GM20431 (cell line): Measurements from ENCODE around the gene TPGS2.
"Not testable (repeated sequence)": the region's sequence is repeated elsewhere in the genome, so short reads cannot be mapped to it uniquely, and the experiment has no call there.

Experiments used
- in situ Hi-C: fragments of 300-500 bp; cut with MseI, MboI; formaldehyde crosslinking; loops from one replicate; pipeline ENCODE4 v1.15.0; 2020; ENCODE audit warnings: low sequenced_read_pairs; ENCODE audit not compliant: unreplicated experiment

The TPGS2 gene

DNA sequence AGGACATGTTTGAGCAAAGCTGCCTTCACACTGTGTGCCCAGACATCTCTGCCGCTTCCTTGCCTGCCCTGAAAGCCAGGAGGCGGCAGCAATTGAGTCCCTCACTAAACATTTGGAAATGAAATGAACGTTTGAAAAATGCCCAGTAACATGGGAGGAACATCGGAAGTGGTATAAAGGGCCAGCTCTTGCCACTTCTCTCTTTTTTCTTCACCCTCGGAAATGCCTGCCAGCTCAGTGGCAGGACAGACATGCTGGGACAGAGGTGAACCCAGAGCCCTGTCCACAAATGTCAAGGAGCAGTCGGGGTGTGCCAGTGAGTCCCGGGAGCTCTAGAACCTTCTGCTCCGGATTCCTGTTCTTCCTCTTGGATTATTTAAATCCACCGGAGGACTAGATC lies 46.1 kb downstream of the TPGS2 start:
- in situ Hi-C loops: no loop called here

- in situ Hi-C loops: no loop called here
Measured at GRCh38 chr18:36780748-36781147, 48.1 kb downstream of the TPGS2 start.

GRCh38 chr18:36777566-36777965 lies 51.2 kb downstream of the TPGS2 start:
- in situ Hi-C loops: no loop called here

- in situ Hi-C loops: no loop called here
Measured at GRCh38 chr18:36776650-36777049, 52.2 kb downstream of the TPGS2 start.

- in situ Hi-C loops: no loop called here
Measured at GRCh38 chr18:36775396-36775795, 53.4 kb downstream of the TPGS2 start.

DNA sequence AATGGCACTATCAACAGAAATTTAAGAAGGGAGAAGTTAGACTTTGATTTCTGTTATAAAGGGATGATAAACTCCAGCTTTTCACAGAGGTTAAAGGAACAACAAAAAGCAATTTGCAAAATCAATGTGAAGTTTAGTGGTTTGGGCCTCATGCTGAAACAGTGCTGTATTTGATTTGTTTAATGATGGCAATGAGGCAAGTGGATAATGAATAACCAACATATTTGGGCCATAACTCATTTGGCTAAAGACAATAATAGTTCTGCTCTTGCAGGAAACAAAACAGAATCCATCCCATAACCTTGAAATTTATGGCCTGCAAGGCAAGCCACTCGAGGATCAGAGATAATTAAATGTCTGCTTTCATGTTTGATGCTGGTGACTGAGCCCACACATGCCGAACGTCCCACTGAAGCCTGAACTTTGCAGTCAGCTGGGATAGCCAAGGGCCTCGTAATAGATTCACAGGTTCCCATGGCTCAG lies 56.5 kb downstream of the TPGS2 start:
- in situ Hi-C loops: no loop called here

DNA sequence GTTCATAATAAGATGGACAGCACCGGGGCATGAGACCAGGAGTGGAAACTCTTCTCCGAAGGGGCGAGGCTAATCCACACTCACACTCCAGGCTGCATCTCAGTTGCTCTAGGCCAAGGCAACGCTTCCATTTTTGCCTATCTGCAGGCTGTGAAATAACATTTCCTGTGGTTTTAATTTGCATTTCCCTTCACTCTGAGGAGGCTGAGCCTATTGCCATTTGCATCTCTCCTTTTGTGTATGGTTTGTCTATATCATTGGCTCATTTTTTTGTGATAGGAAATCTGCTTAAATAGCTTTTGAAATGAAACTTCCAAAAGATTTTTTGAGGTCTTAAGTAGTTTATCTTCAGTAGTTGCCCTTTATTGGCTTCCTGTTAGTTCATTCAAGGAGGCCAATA lies 57.6 kb downstream of the TPGS2 start:
- in situ Hi-C loops: no loop called here

GRCh38 chr18:36770315-36770946 lies 58.4 kb downstream of the TPGS2 start:
- in situ Hi-C loops: no loop called here

DNA sequence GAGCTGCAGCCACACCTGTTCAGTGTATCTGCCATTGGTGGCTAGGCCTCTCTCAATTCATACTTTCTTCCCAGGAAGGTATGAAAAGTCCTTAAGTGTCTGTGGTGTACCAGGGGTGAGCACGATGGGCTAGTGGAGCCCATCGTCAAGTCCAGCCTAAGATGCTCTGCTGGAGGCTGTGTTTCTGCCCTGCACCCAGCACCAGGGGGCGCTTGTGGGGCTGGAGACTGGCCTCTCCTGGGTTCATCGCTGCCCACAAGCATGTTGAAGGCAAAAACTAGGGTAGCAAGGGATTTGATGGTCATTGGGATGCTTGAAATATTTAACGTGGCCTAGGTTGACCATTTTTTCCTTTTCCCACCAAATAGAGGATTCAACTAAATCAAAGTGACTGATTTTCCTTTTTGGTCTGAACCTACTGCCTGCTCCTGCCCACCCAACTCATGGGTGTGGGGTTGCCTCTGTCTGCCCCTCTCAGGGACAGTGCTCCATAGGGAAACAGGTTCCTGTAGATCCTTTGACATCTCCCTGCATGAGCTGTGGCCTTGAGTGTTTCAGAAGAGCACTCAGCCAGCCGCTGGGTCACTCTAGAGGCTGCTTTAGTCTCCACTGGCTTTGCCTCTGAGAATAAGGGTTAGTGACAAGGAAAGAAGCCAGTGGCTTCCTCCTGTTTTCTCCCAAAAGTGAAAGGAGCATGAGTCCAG lies 59.0 kb downstream of the TPGS2 start:
- in situ Hi-C loops: no loop called here

GRCh38 chr18:36769172-36769571 lies 59.6 kb downstream of the TPGS2 start:
- in situ Hi-C loops: no loop called here

DNA sequence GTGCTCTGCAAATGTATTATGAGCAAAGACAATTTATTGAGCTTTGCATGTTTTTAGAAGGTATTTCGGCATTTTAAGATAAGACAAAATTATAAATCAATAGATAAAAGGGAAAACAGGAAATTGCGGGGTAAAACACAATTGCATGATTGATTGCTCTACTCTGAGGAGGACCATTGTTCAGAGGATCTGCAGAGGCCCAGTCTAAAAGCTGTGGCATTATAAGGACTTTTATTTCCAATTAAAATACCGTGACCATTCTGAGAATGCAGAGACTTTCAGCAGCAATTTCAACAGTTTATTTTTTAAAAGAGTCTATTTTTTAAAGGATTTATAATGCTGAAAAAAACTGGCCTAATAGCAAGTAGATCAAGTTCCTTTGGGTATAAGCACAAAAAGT lies 62.0 kb downstream of the TPGS2 start:
- in situ Hi-C loops: no loop called here

- in situ Hi-C loops: not testable (repeated sequence)
Measured at GRCh38 chr18:36762965-36763364, 65.8 kb downstream of the TPGS2 start.

DNA sequence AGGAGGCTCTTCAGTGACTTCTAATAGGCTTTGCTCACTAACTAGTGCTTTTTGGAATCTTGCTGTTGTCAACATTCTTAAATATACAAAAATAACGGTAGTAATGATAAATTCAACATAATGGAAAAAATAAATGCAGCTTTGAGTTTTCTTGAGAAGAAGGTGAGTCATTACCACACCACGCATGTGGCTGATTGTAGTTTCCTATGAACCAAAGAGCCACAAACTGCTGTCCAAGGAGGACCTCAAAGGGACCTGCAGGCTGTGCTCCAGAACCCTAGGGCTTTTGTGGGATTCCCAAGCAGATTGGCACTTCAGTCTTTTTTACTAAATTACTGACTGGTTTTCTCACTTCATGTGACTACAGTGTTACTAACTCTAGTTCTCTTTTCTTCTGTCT lies 66.7 kb downstream of the TPGS2 start:
- in situ Hi-C loops: no loop called here

- in situ Hi-C loops: no loop called here
Measured at GRCh38 chr18:36761186-36761698, 67.6 kb downstream of the TPGS2 start.

GRCh38 chr18:36760598-36760997 lies 68.2 kb downstream of the TPGS2 start:
- in situ Hi-C loops: no loop called here

DNA sequence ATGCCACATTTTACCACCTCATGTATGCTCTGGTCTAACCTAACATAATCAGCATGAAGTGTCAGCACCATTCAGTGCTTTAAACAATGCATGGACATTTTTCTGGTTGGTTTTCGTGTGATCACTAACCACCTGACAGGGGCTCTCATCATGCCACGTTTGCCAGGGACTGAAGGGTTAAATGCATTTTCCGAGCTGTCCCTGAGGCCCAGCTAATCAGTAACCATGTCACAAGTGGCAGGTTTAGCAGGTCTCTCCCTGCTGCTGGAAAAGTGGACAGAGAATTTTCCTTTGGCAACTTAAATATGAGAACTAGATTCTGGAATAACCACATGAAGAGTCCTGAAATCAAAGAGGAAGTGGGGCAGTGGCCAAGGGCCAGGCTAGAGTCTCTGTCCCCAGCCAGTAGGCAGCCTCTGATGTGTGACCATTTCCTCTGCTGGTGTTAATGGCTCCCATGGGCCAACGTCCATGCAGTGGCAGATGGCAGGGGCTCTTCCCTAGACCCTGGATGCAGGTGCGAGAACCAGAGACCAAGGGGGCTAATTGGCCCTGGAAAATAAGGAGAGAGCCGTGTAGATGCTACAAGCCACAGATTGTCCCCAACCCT lies 69.5 kb downstream of the TPGS2 start:
- in situ Hi-C loops: no loop called here

- in situ Hi-C loops: no loop called here
Measured at GRCh38 chr18:36758623-36759022, 70.2 kb downstream of the TPGS2 start.

- in situ Hi-C loops: no loop called here
Measured at GRCh38 chr18:36757991-36758390, 70.8 kb downstream of the TPGS2 start.

- in situ Hi-C loops: no loop called here
Measured at GRCh38 chr18:36757081-36757480, 71.7 kb downstream of the TPGS2 start.

- in situ Hi-C loops: no loop called here
Measured at GRCh38 chr18:36756242-36756641, 72.6 kb downstream of the TPGS2 start.
